Sigmoid colon (tissue), 4 donors: Measurements from ENCODE around the gene CLHC1.
"Not testable (repeated sequence)": the region's sequence is repeated elsewhere in the genome, so short reads cannot be mapped to it uniquely, and the experiment has no call there.

Experiments used
- CTCF ChIP-seq, 4 experiments: fragments of 450-650 bp in 3 of 4; fragments of 200-600 bp in 1 of 4; IDR thresholded peaks; one replicate each; pipeline ENCODE4 v1.5.1; 2016 to 2019; ENCODE audit warnings: antibody characterized with exemption in 4 of 4, mild to moderate bottlenecking in 3 of 4, moderate library complexity in 2 of 4
- EP300 ChIP-seq, 4 donors: sonication (generic); formaldehyde crosslinking; IDR thresholded peaks; one replicate each; pipeline ENCODE4 v1.6.1; 2017; ENCODE audit warnings: antibody characterized with exemption in 4 of 4
- POLR2A ChIP-seq, 2 donors: fragments of 450-650 bp; IDR thresholded peaks; one replicate each; pipeline ENCODE4 v1.6.1; 2016; ENCODE audit warnings: antibody characterized with exemption in 2 of 2, mild to moderate bottlenecking in 2 of 2, moderate library complexity in 2 of 2
- POLR2AphosphoS5 ChIP-seq, 4 donors: sonication (generic); formaldehyde crosslinking; IDR thresholded peaks; one replicate each; pipeline ENCODE4 v1.6.1; 2017; ENCODE audit warnings: antibody characterized with exemption in 4 of 4

GRCh38 chr2:55241582-55241981 lies 9.5 kb upstream of the CLHC1 start:
- TF ChIP-seq EP300, CTCF, POLR2A, POLR2AphosphoS5 (IDR thresholded peaks at IDR 0.05): not testable (repeated sequence)
